ENCODE measurements around the gene ABHD6.

ABHD6 gene

DNA sequence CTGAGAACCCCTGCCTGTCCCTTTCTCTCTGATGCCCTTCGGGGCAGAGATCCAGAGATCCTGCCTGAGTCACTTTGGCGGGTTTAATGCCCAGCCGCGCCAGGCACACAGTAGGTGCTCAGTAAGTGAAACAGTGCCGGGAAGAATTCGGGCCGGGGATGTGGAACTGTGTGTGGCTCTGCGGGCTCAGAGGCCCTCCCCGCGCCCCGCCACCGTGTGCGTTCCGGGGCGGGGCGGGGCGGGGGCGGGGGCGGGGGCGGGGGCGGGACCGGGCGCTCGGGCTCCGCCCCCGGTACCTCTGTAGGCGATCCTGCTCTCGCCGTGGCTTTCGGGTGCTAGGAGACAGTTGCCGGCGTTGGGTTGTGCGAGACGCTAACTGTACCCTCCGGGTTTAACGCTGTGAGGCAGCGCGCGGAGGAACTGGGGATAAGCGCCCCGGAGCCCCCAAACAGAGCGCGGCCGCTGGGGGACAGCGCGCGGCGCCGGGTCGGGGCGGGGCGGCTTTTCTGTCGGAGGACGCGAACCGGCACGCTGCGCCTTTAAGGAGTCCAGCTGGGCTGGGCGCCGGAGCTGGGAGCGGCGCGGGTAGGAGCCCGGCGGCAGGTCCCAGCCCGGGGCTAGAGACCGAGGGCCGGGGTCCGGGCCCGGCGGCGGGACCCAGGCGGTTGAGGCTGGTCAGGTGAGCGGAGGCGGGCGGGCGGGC, at the start of gene ABHD6 (continued):
- TF ChIP-seq EGR2 (tag by site-specific recombination; IDR thresholded peaks at IDR 0.05; ENCODE audit: low read depth), result no peak
- TF ChIP-seq ZNF140 (tag by site-specific recombination; IDR thresholded peaks at IDR 0.05), result no peak
- no peak for TF ChIP-seq ZNF677 (tag by site-specific recombination; IDR thresholded peaks at IDR 0.05)
- TF ChIP-seq ZXDB (tag by site-specific recombination; IDR thresholded peaks at IDR 0.05), result peak; percentile 28; the same call in 1 of the 2 replicates
- TF ChIP-seq, protein P1, sequence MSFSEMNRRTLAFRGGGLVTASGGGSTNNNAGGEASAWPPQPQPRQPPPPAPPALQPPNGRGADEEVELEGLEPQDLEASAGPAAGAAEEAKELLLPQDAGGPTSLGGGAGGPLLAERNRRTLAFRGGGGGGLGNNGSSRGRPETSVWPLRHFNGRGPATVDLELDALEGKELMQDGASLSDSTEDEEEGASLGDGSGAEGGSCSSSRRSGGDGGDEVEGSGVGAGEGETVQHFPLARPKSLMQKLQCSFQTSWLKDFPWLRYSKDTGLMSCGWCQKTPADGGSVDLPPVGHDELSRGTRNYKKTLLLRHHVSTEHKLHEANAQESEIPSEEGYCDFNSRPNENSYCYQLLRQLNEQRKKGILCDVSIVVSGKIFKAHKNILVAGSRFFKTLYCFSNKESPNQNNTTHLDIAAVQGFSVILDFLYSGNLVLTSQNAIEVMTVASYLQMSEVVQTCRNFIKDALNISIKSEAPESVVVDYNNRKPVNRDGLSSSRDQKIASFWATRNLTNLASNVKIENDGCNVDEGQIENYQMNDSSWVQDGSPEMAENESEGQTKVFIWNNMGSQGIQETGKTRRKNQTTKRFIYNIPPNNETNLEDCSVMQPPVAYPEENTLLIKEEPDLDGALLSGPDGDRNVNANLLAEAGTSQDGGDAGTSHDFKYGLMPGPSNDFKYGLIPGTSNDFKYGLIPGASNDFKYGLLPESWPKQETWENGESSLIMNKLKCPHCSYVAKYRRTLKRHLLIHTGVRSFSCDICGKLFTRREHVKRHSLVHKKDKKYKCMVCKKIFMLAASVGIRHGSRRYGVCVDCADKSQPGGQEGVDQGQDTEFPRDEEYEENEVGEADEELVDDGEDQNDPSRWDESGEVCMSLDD (tag by site-specific recombination; IDR thresholded peaks at IDR 0.05), result no peak; the same call in 1 of the 2 replicates
- TF ChIP-seq ZNF214 (tag by site-specific recombination; IDR thresholded peaks at IDR 0.05; ENCODE audit: borderline replicate concordance), result no peak
- TF ChIP-seq, protein P2, sequence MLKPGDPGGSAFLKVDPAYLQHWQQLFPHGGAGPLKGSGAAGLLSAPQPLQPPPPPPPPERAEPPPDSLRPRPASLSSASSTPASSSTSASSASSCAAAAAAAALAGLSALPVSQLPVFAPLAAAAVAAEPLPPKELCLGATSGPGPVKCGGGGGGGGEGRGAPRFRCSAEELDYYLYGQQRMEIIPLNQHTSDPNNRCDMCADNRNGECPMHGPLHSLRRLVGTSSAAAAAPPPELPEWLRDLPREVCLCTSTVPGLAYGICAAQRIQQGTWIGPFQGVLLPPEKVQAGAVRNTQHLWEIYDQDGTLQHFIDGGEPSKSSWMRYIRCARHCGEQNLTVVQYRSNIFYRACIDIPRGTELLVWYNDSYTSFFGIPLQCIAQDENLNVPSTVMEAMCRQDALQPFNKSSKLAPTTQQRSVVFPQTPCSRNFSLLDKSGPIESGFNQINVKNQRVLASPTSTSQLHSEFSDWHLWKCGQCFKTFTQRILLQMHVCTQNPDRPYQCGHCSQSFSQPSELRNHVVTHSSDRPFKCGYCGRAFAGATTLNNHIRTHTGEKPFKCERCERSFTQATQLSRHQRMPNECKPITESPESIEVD (tag by site-specific recombination; IDR thresholded peaks at IDR 0.05), result no peak
- TF ChIP-seq, protein P3, sequence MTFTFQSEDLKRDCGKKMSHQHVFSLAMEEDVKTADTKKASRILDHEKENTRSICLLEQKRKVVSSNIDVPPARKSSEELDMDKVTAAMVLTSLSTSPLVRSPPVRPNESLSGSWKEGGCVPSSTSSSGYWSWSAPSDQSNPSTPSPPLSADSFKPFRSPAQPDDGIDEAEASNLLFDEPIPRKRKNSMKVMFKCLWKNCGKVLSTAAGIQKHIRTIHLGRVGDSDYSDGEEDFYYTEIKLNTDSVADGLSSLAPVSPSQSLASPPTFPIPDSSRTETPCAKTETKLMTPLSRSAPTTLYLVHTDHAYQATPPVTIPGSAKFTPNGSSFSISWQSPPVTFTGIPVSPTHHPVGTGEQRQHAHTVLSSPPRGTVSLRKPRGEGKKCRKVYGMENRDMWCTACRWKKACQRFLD (tag by site-specific recombination; IDR thresholded peaks at IDR 0.05), result no peak
- TF ChIP-seq ZNF366 (tag by site-specific recombination; conservative IDR thresholded peaks at IDR 0.05), result no peak
- TF ChIP-seq YY2 (tag by site-specific recombination; IDR thresholded peaks at IDR 0.05), result no peak
- no peak for TF ChIP-seq ZNF423 (tag by site-specific recombination; IDR thresholded peaks at IDR 0.05)
- TF ChIP-seq SP3 (tag by site-specific recombination; IDR thresholded peaks at IDR 0.05), result peak; percentile 54
- TF ChIP-seq ZNF558 (tag by site-specific recombination; IDR thresholded peaks at IDR 0.05), result no peak
- peak; percentile 71; the same call in 1 of the 2 replicates for TF ChIP-seq KLF10 (tag by site-specific recombination; IDR thresholded peaks at IDR 0.05)
- TF ChIP-seq, protein P4, sequence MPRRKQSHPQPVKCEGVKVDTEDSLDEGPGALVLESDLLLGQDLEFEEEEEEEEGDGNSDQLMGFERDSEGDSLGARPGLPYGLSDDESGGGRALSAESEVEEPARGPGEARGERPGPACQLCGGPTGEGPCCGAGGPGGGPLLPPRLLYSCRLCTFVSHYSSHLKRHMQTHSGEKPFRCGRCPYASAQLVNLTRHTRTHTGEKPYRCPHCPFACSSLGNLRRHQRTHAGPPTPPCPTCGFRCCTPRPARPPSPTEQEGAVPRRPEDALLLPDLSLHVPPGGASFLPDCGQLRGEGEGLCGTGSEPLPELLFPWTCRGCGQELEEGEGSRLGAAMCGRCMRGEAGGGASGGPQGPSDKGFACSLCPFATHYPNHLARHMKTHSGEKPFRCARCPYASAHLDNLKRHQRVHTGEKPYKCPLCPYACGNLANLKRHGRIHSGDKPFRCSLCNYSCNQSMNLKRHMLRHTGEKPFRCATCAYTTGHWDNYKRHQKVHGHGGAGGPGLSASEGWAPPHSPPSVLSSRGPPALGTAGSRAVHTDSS (tag by site-specific recombination; IDR thresholded peaks at IDR 0.05), result no peak
- TF ChIP-seq ZNF350 (tag by site-specific recombination; IDR thresholded peaks at IDR 0.05), result no peak
- TF ChIP-seq OSR2 (tag by site-specific recombination; IDR thresholded peaks at IDR 0.05), result no peak
- TF ChIP-seq SETDB1 (IDR thresholded peaks at IDR 0.05; ENCODE audit: insufficient read length, low read length), result no peak
- TF ChIP-seq, protein P5, sequence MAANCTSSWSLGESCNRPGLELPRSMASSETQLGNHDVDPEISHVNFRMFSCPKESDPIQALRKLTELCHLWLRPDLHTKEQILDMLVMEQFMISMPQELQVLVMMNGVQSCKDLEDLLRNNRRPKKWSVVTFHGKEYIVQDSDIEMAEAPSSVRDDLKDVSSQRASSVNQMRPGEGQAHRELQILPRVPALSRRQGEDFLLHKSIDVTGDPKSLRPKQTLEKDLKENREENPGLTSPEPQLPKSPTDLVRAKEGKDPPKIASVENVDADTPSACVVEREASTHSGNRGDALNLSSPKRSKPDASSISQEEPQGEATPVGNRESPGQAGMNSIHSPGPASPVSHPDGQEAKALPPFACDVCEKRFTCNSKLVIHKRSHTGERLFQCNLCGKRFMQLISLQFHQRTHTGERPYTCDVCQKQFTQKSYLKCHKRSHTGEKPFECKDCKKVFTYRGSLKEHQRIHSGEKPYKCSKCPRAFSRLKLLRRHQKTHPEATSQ (tag by site-specific recombination; IDR thresholded peaks at IDR 0.05), result no peak
- TF ChIP-seq, protein P6, sequence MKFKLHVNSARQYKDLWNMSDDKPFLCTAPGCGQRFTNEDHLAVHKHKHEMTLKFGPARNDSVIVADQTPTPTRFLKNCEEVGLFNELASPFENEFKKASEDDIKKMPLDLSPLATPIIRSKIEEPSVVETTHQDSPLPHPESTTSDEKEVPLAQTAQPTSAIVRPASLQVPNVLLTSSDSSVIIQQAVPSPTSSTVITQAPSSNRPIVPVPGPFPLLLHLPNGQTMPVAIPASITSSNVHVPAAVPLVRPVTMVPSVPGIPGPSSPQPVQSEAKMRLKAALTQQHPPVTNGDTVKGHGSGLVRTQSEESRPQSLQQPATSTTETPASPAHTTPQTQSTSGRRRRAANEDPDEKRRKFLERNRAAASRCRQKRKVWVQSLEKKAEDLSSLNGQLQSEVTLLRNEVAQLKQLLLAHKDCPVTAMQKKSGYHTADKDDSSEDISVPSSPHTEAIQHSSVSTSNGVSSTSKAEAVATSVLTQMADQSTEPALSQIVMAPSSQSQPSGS (tag by site-specific recombination; IDR thresholded peaks at IDR 0.05; ENCODE audit: low read depth), result no peak
- TF ChIP-seq ZNF621 (tag by site-specific recombination; IDR thresholded peaks at IDR 0.05), result no peak
- TF ChIP-seq, protein P7, sequence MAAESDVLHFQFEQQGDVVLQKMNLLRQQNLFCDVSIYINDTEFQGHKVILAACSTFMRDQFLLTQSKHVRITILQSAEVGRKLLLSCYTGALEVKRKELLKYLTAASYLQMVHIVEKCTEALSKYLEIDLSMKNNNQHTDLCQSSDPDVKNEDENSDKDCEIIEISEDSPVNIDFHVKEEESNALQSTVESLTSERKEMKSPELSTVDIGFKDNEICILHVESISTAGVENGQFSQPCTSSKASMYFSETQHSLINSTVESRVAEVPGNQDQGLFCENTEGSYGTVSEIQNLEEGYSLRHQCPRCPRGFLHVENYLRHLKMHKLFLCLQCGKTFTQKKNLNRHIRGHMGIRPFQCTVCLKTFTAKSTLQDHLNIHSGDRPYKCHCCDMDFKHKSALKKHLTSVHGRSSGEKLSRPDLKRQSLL (tag by site-specific recombination; IDR thresholded peaks at IDR 0.05), result peak; percentile 72; the same call in 1 of the 2 replicates
- TF ChIP-seq, protein P8, sequence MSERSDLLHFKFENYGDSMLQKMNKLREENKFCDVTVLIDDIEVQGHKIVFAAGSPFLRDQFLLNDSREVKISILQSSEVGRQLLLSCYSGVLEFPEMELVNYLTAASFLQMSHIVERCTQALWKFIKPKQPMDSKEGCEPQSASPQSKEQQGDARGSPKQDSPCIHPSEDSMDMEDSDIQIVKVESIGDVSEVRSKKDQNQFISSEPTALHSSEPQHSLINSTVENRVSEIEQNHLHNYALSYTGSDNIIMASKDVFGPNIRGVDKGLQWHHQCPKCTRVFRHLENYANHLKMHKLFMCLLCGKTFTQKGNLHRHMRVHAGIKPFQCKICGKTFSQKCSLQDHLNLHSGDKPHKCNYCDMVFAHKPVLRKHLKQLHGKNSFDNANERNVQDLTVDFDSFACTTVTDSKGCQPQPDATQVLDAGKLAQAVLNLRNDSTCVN (tag by site-specific recombination; optimal IDR thresholded peaks at IDR 0.05), result no peak
- no peak for TF ChIP-seq ZNF174 (tag by site-specific recombination; IDR thresholded peaks at IDR 0.05)
- no peak for TF ChIP-seq ZNF341 (tag by site-specific recombination; IDR thresholded peaks at IDR 0.05; ENCODE audit: low read depth)
- TF ChIP-seq, protein P9, sequence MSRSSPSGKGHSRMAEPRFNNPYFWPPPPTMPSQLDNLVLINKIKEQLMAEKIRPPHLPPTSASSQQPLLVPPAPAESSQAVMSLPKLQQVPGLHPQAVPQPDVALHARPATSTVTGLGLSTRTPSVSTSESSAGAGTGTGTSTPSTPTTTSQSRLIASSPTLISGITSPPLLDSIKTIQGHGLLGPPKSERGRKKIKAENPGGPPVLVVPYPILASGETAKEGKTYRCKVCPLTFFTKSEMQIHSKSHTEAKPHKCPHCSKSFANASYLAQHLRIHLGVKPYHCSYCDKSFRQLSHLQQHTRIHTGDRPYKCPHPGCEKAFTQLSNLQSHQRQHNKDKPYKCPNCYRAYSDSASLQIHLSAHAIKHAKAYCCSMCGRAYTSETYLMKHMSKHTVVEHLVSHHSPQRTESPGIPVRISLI (tag by site-specific recombination; IDR thresholded peaks at IDR 0.05), result no peak

Data from HEK293 (cell line).